Thyroid gland (tissue), 4 donors: ENCODE data around the gene HAO1. TPM values are rescaled to one million over a fixed set of nuclear protein-coding genes. Genes with fewer than 3 reads are reported as not detected.

Experiments
- DNase-seq, 2 donors: peaks; one replicate each; pipeline ENCODE4 v3.0.0-alpha.2; 2019
- H3K27ac ChIP-seq, 3 donors: fragments of 200-600 bp; sonication (generic); 1 replicate in 2 of 3; 2 replicates in 1 of 3; pipeline ENCODE4 v1.5.1; 2016 to 2019; ENCODE audit warnings: mild to moderate bottlenecking in 1 of 3, moderate library complexity in 1 of 3
- H3K27me3 ChIP-seq: fragments of 200-600 bp; sonication (generic); one replicate; pipeline ENCODE4 v1.5.1; 2019
- H3K36me3 ChIP-seq, 2 donors: fragments of 200-600 bp; sonication (generic); one replicate each; pipeline ENCODE4 v1.5.1; 2016 to 2019
- H3K4me1 ChIP-seq, 2 donors: fragments of 200-600 bp; sonication (generic); one replicate each; pipeline ENCODE4 v1.5.1; 2017 to 2019
- H3K4me3 ChIP-seq, 3 donors: fragments of 200-600 bp; sonication (generic); replicated peaks in 1 of 3; 1 replicate in 2 of 3; 2 replicates in 1 of 3; pipeline ENCODE4 v1.5.1; 2016; ENCODE audit warnings: mild to moderate bottlenecking in 1 of 3
- H3K9me3 ChIP-seq: fragments of 200-600 bp; sonication (generic); one replicate; pipeline ENCODE4 v1.5.1; 2017
- POLR2A ChIP-seq, 2 donors: fragments of 450-650 bp; IDR thresholded peaks; one replicate each; pipeline ENCODE4 v1.6.1; 2017; ENCODE audit warnings: antibody characterized with exemption in 2 of 2, mild to moderate bottlenecking in 2 of 2, moderate library complexity in 1 of 2
- WGBS, 2 donors: methylation state at CpG; one replicate each; pipeline ENCODE4 v1.1.5; 2017; 5-methylcytosine and 5-hydroxymethylcytosine counted together
- intact Hi-C: fragments of 100-400 bp; cut with DNase I; formaldehyde crosslinking; loops from one replicate; pipeline ENCODE4 v1.15.1; 2023
- total RNA-seq, 4 donors: library from RNA; depleted of rRNA; stranded (reverse); fragments of >200 nt; gene quantifications; one replicate each; pipeline ENCODE4 v1.2.3, GENCODE V29; 2016
- TF ChIP-seq, protein P1 (sequence below), 6 experiments: fragments of 200-600 bp in 3 of 6; fragments of 450-650 bp in 3 of 6; sonication (generic) in 3 of 6; IDR thresholded peaks; one replicate each; pipeline ENCODE4 v1.5.1; 2016 to 2019; ENCODE audit warnings: antibody characterized with exemption in 6 of 6, mild to moderate bottlenecking in 2 of 6, inconsistent platforms in 1 of 6, moderate library complexity in 1 of 6

Gene HAO1
- total RNA-seq, 4 donors from 2014 or later: not detected

DNA sequence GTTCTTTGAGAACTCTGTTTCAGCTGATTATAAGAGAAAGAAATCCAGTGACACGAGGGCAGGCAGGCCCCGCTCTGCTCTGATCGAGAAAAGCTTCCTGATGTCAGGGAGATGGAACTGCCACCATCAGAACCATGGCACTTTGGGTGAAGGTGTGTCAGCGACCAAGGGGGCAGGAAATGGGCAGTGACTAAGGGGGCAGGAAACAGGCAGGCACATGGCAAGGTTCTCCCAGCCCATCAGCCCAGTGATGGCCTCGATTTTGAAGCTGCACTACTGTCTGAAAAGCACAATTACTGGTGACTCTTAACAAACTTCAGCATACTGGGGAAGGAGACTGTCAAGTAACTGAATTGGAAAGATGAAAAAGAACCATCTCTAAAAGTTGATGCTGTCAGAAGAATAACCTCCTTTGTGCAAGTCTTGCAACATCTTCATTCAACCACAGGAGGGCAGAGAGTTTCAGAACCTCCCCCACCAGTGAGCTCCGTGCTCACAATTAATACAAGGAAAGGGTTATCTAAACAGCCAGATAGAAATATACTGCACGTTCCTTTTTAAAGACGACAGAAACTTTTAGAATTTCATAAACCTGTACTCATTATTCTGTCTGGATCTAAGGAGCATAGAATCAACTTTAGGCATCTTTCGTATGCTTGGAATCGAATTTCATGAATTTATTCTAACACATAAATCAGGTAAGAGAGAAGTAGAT is 40.2 kb upstream of the HAO1 start:
- Histone ChIP-seq H3K27me3 (no peaks in the 10 kb centered on the region), H3K36me3 (peaks cover 6 to 26% of the 10 kb centered on the region in 2 donors), H3K9me3 (no peaks in the 10 kb centered on the region), H3K4me3 (no peak overlapping the region), H3K4me1 (no peaks in the 10 kb centered on the region), H3K27ac (no peak overlapping the region)
- no peak for TF ChIP-seq POLR2A (IDR thresholded peaks at IDR 0.05)
- TF ChIP-seq, protein P1, sequence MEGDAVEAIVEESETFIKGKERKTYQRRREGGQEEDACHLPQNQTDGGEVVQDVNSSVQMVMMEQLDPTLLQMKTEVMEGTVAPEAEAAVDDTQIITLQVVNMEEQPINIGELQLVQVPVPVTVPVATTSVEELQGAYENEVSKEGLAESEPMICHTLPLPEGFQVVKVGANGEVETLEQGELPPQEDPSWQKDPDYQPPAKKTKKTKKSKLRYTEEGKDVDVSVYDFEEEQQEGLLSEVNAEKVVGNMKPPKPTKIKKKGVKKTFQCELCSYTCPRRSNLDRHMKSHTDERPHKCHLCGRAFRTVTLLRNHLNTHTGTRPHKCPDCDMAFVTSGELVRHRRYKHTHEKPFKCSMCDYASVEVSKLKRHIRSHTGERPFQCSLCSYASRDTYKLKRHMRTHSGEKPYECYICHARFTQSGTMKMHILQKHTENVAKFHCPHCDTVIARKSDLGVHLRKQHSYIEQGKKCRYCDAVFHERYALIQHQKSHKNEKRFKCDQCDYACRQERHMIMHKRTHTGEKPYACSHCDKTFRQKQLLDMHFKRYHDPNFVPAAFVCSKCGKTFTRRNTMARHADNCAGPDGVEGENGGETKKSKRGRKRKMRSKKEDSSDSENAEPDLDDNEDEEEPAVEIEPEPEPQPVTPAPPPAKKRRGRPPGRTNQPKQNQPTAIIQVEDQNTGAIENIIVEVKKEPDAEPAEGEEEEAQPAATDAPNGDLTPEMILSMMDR (IDR thresholded peaks at IDR 0.05): peak in 1 of 6 experiments; percentile 25
- 69 to 71% methylated on average over 10 of the region's 10 CpGs for WGBS, 2 donors
- intact Hi-C loops: no loop called here
- no peak for DNase-seq

DNA sequence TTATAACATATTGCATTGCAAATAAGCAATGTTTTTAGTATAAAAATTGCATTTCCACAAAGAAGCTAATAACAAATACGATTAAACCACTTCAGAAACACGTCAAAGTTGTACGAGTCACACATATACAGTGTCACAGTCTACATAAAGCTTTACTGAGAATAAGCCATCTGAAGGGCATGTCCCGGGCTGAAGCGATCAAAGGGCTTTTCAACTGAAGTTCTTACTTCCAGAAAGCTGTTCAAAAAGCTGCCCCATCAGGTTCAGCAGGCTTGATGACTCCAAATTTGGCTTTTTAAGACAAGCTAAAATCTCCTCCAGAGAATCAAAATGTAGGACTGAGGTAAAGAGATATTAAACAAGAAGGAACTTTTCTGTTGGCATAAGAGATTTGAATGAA is 37.5 kb upstream of the HAO1 start:
- no peak overlapping the region for H3K4me3 ChIP-seq
- H3K27ac ChIP-seq: no peak overlapping the region
- WGBS, 2 donors: 78 to 84% methylated on average over 5 of the region's 5 CpGs
- no peaks in the 10 kb centered on the region for H3K27me3 ChIP-seq
- intact Hi-C loops: no loop called here
- H3K4me1 ChIP-seq: no peaks in the 10 kb centered on the region
- DNase-seq: no peak
- TF ChIP-seq, protein P1 (IDR thresholded peaks at IDR 0.05): no peak
- TF ChIP-seq POLR2A (IDR thresholded peaks at IDR 0.05): no peak
- H3K9me3 ChIP-seq: no peaks in the 10 kb centered on the region
- H3K36me3 ChIP-seq: peaks cover 1 to 17% of the 10 kb centered on the region in 2 donors

DNA sequence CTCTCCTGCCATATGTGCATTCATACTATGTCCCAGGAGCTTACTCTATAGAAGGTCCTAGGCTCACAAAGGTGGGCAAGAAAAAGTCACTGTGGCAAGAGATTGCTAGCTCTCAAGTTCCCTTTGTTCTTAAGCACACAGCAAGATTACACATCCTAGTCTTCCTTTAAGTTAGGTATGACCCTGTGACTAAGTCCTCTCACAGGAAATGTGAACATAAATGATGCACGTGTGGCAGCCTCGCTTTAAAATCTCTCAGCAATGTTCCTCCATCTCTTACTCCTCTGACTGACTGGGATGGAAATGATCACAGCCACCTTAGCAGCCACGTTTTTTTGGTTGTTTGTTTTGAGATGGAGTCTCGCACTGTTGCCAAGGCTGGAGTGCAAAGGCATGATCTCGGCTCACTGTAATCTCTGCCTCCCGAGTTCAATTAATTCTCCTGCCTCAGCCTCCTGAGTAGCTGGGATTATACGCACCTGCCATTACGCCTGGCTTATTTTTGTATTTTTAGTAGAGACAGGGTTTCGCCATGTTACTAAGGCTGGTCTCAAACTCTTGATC is 35.7 kb upstream of the HAO1 start:
- Histone ChIP-seq H3K27ac (no peak overlapping the region), H3K4me1 (no peaks in the 10 kb centered on the region), H3K36me3 (peaks cover 0 to 2% of the 10 kb centered on the region in 2 donors), H3K4me3 (no peak overlapping the region), H3K27me3 (no peaks in the 10 kb centered on the region), H3K9me3 (no peaks in the 10 kb centered on the region)
- no peak for DNase-seq
- intact Hi-C loops: no loop called here
- WGBS, 2 donors: 80 to 81% methylated on average over 9 of the region's 9 CpGs
- TF ChIP-seq, protein P1 (IDR thresholded peaks at IDR 0.05): no peak
- TF ChIP-seq POLR2A (IDR thresholded peaks at IDR 0.05): no peak

DNA sequence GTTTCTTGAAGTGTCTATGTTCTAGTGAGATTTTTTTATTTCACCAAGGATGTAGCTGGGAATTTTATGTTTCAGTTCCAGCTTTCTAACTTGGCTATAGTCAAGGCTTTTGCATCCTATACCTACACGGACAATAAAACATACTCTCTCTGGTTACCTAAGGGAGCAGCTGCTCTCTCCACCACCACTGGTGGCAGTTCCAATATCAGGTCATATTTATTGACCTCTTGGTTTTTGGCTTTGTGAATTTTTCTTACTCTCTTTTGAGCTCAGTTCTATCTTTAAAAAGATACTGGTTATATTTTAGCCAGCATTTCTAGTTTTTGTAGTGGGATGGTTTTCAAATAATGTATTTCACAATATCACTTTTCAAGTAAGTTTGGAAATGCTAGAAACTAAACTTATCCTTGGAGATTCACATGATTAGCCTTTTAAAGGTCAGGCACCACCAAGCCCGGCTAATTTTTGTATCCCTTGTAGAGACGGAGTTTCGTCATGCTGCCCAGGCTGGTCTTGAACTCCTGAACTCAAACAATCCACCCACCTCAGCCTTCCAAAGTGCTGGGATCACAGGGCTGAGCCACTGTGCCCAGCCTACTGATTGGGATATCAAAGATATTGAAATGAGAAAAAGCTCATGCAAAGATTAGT is 34.7 kb upstream of the HAO1 start:
- Histone ChIP-seq H3K4me3 (no peak overlapping the region), H3K27ac (no peak overlapping the region), H3K4me1 (no peaks in the 10 kb centered on the region), H3K9me3 (no peaks in the 10 kb centered on the region), H3K27me3 (no peaks in the 10 kb centered on the region), H3K36me3 (peaks cover 0 to 2% of the 10 kb centered on the region in 2 donors)
- 80 to 83% methylated on average over 4 of the region's 4 CpGs for WGBS, 2 donors
- DNase-seq: no peak
- TF ChIP-seq, protein P1 (IDR thresholded peaks at IDR 0.05): no peak
- TF ChIP-seq POLR2A (IDR thresholded peaks at IDR 0.05): no peak
- intact Hi-C loops: no loop called here
